HepG2 (cell line): Measurements from ENCODE around the gene MTMR3. TPM values are rescaled to one million over a fixed set of nuclear protein-coding genes. Genes with fewer than 3 reads are reported as not detected.

Experiments
- FIP1L1 ChIP-seq: fragments of 200-400 bp; formaldehyde crosslinking; IDR thresholded peaks from 2 replicates; pipeline ENCODE4 v1.6.1; 2018; ENCODE audit warnings: low read depth, mild to moderate bottlenecking, low read length, moderate library complexity, borderline replicate concordance; ENCODE audit not compliant: insufficient read depth
- FOSL2 ChIP-seq: sonication (generic); formaldehyde crosslinking; IDR thresholded peaks from 2 replicates; pipeline ENCODE4 v1.4.0; 2020; ENCODE audit warnings: missing genetic modification reagents
- NRL ChIP-seq: sonication (generic); formaldehyde crosslinking; IDR thresholded peaks from 2 replicates; pipeline ENCODE4 v1.5.0; 2020; ENCODE audit warnings: missing genetic modification reagents, mild to moderate bottlenecking, moderate library complexity, borderline replicate concordance
- STAG1 ChIP-seq: sonication (generic); formaldehyde crosslinking; IDR thresholded peaks from 2 replicates; pipeline ENCODE4 v1.4.0; 2020; ENCODE audit warnings: missing genetic modification reagents
- ZSCAN9 ChIP-seq: IDR thresholded peaks from 2 replicates; pipeline ENCODE4 v1.6.1; 2016; ENCODE audit warnings: borderline replicate concordance
- polyA plus RNA-seq, 8 experiments: library from polyadenylated mRNA; depleted of rRNA in 3 of 8; stranded (reverse) in 7 of 8; unstranded in 1 of 8; fragments of >200 nt; fragmentation: Illumina TruSeq in 4 of 8; extraction: Trizol in 4 of 8; gene quantifications; 2 replicates each; pipeline versions ENCODE4 v1.2.1 to v1.2.3, GENCODE V29; 2011 to 2016; ENCODE audit warnings: low read depth in 4 of 8, missing spikeins in 1 of 8, mixed read lengths in 1 of 8; ENCODE audit not compliant: insufficient read depth in 1 of 8
- total RNA-seq, 5 experiments: library from RNA; depleted of rRNA; stranded (reverse); fragments of >200 nt; fragmentation: Illumina TruSeq; extraction: Trizol; gene quantifications; 2 replicates each; pipeline ENCODE4 v1.2.3, GENCODE V29; 2016; ENCODE audit warnings: low read depth in 1 of 5
- TF ChIP-seq, protein P1 (sequence below): sonication (generic); formaldehyde crosslinking; IDR thresholded peaks from 2 replicates; pipeline ENCODE4 v1.4.0; 2020; ENCODE audit warnings: missing genetic modification reagents
- TF ChIP-seq, protein P2 (sequence below): sonication (generic); formaldehyde crosslinking; IDR thresholded peaks from 2 replicates; pipeline ENCODE4 v1.5.0; 2020; ENCODE audit warnings: mild to moderate bottlenecking, missing genetic modification reagents, borderline replicate concordance

Gene MTMR3
- total and polyA plus RNA-seq, 2 of the 13 experiments (the other 11 are each of a cell fraction or from before 2014, with no cell fraction given) = 12.6 to 24.8 TPM

DNA sequence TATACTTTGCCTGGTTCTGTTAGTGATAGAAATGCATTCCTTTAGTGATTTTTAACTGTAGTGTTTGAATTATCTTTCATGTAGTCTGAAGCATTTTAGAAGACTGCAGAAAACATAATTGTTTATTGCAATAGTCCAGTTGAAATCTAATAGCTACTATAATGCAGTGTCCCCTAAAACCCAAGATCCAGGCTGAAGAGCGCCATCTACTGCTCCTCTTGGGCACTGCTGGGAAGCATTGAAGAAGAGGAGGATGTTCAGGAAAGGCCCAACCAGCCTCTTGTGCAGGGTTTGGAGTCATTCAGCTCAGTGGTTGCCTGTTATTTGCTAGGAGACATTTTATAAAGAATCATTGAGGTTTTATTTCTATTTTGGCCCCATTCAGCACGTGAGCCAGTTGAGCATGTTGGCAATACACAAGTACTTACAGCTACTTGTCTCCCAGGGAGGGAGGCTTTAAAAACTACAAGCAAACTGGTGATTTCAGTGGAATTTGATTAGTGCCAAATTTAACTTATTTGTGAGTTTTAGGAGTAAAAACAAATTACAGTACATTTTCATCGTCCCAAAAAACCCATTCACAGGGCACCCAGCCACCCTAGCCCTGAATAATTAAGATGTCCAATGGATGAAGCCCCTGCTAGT, 122.4 kb downstream of the MTMR3 start (continued):
- TF ChIP-seq, protein P1, sequence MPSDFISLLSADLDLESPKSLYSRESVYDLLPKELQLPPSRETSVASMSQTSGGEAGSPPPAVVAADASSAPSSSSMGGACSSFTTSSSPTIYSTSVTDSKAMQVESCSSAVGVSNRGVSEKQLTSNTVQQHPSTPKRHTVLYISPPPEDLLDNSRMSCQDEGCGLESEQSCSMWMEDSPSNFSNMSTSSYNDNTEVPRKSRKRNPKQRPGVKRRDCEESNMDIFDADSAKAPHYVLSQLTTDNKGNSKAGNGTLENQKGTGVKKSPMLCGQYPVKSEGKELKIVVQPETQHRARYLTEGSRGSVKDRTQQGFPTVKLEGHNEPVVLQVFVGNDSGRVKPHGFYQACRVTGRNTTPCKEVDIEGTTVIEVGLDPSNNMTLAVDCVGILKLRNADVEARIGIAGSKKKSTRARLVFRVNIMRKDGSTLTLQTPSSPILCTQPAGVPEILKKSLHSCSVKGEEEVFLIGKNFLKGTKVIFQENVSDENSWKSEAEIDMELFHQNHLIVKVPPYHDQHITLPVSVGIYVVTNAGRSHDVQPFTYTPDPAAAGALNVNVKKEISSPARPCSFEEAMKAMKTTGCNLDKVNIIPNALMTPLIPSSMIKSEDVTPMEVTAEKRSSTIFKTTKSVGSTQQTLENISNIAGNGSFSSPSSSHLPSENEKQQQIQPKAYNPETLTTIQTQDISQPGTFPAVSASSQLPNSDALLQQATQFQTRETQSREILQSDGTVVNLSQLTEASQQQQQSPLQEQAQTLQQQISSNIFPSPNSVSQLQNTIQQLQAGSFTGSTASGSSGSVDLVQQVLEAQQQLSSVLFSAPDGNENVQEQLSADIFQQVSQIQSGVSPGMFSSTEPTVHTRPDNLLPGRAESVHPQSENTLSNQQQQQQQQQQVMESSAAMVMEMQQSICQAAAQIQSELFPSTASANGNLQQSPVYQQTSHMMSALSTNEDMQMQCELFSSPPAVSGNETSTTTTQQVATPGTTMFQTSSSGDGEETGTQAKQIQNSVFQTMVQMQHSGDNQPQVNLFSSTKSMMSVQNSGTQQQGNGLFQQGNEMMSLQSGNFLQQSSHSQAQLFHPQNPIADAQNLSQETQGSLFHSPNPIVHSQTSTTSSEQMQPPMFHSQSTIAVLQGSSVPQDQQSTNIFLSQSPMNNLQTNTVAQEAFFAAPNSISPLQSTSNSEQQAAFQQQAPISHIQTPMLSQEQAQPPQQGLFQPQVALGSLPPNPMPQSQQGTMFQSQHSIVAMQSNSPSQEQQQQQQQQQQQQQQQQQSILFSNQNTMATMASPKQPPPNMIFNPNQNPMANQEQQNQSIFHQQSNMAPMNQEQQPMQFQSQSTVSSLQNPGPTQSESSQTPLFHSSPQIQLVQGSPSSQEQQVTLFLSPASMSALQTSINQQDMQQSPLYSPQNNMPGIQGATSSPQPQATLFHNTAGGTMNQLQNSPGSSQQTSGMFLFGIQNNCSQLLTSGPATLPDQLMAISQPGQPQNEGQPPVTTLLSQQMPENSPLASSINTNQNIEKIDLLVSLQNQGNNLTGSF = no peak
- TF ChIP-seq, protein P2, sequence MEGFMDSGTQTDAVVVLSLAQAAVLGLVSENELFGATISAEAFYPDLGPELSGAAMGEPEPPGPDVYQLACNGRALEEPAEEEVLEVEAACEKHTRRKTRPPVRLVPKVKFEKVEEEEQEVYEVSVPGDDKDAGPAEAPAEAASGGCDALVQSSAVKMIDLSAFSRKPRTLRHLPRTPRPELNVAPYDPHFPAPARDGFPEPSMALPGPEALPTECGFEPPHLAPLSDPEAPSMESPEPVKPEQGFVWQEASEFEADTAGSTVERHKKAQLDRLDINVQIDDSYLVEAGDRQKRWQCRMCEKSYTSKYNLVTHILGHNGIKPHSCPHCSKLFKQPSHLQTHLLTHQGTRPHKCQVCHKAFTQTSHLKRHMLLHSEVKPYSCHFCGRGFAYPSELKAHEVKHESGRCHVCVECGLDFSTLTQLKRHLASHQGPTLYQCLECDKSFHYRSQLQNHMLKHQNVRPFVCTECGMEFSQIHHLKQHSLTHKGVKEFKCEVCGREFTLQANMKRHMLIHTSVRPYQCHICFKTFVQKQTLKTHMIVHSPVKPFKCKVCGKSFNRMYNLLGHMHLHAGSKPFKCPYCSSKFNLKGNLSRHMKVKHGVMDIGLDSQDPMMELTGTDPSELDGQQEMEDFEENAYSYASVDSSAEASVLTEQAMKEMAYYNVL (CRISPR knock-in tag) = no peak
- TF ChIP-seq NRL (CRISPR knock-in tag) (no peak), FIP1L1 (no peak), FOSL2 (CRISPR knock-in tag) (0 out of 2 replicates have a peak, but pooled peaks have one; percentile 11), ZSCAN9 (CRISPR knock-in tag) (no peak), STAG1 (CRISPR knock-in tag) (peak; percentile 94)
